Measurements from ENCODE around the gene RPH3AL.
"Not testable (repeated sequence)": the region's sequence is repeated elsewhere in the genome, so short reads cannot be mapped to it uniquely, and the experiment has no call there.

The RPH3AL gene

GRCh38 chr17:280216-280615 is 72.4 kb downstream of the RPH3AL start:
- DNase-seq = peak in 10 of 42 donors; percentile 2 to 29 (median 15)
- intact Hi-C loops (cut with DNase I) = no loop called here

GRCh38 chr17:279776-280175 is 72.8 kb downstream of the RPH3AL start:
- DNase-seq = peak in 1 of 42 donors; percentile 2

GRCh38 chr17:279331-279730 is 73.3 kb downstream of the RPH3AL start:
- intact Hi-C loops (cut with DNase I) = no loop called here
- DNase-seq = peak in 1 of 42 donors; percentile 5

More at GRCh38 chr17:279776-280175, 72.8 kb downstream of the RPH3AL start:
- intact Hi-C loops (cut with DNase I) = no loop called here

- peak in 8 of 42 donors; percentile 0 to 25 (median 4) for DNase-seq
- intact Hi-C loops (cut with DNase I) = no loop called here
These were observed 73.9 kb downstream of the RPH3AL start for GRCh38 chr17:278676-279059.

- intact Hi-C loops (cut with DNase I) = no loop called here
- peak in 11 of 42 donors; percentile 1 to 19 (median 4) for DNase-seq
These were observed 74.4 kb downstream of the RPH3AL start for GRCh38 chr17:278055-278675.

GRCh38 chr17:274902-275301 is 77.7 kb downstream of the RPH3AL start:
- peak in 5 of 42 donors; percentile 1 to 13 (median 7) for DNase-seq

GRCh38 chr17:273981-274832 is 78.4 kb downstream of the RPH3AL start:
- intact Hi-C loops (cut with DNase I) = no loop called here
- peak in 12 of 42 donors; percentile 3 to 34 (median 14) for DNase-seq

More at GRCh38 chr17:274902-275301, 77.7 kb downstream of the RPH3AL start:
- intact Hi-C loops (cut with DNase I) = no loop called here

GRCh38 chr17:272856-273255 is 79.8 kb downstream of the RPH3AL start:
- intact Hi-C loops (cut with DNase I) = not testable (repeated sequence)
- peak in 6 of 42 donors; percentile 1 to 38 (median 17) for DNase-seq

GRCh38 chr17:271928-272623 is 80.5 kb downstream of the RPH3AL start:
- intact Hi-C loops (cut with DNase I); DNase-seq: not testable (repeated sequence)

- intact Hi-C loops (cut with DNase I) = no loop called here
- DNase-seq = peak in 10 of 42 donors; percentile 4 to 32 (median 13)
These were observed 82.7 kb downstream of the RPH3AL start for GRCh38 chr17:269616-270514.

- peak in 33 of 42 donors; percentile 12 to 75 (median 36) for DNase-seq
- intact Hi-C loops (cut with DNase I) = no loop called here
These were observed 85.6 kb downstream of the RPH3AL start for GRCh38 chr17:266701-267667.

- intact Hi-C loops (cut with DNase I) = no loop called here
- peak in 14 of 42 donors; percentile 0 to 37 (median 14) for DNase-seq
These were observed 86.4 kb downstream of the RPH3AL start for GRCh38 chr17:266219-266618.

GRCh38 chr17:265718-266117 is 86.9 kb downstream of the RPH3AL start:
- intact Hi-C loops (cut with DNase I) = no loop called here
- DNase-seq = peak in 17 of 42 donors; percentile 3 to 39 (median 15)

- intact Hi-C loops (cut with DNase I) = no loop called here
- peak in 19 of 42 donors; percentile 2 to 31 (median 10) for DNase-seq
These were observed 88.8 kb downstream of the RPH3AL start for GRCh38 chr17:263773-264172.

- intact Hi-C loops (cut with DNase I) = no loop called here
- peak in 14 of 42 donors; percentile 2 to 30 (median 9) for DNase-seq
These were observed 89.3 kb downstream of the RPH3AL start for GRCh38 chr17:263271-263670.

GRCh38 chr17:261635-262034 is 91.0 kb downstream of the RPH3AL start:
- intact Hi-C loops (cut with DNase I) = no loop called here
- DNase-seq = peak in 4 of 42 donors; percentile 3 to 18 (median 12)

GRCh38 chr17:260944-261343 is 91.7 kb downstream of the RPH3AL start:
- peak in 5 of 42 donors; percentile 0 to 11 (median 7) for DNase-seq
- intact Hi-C loops (cut with DNase I) = no loop called here
